GM12875 (cell line): Measurements from ENCODE around the gene MAGEA9B.
"Not testable (repeated sequence)": the region's sequence is repeated elsewhere in the genome, so short reads cannot be mapped to it uniquely, and the experiment has no call there.

Source experiments
- H3K4me3 ChIP-seq: one replicate; pipeline ENCODE4 v1.5.1; 2011; ENCODE audit warnings: low read depth, low read length, control low read depth
- TF ChIP-seq, protein P1 (sequence below): IDR thresholded peaks from 2 replicates; pipeline ENCODE4 v1.5.1; 2011; ENCODE audit warnings: low read depth, mild to moderate bottlenecking, control low read depth, inconsistent platforms, low read length, moderate library complexity, borderline replicate concordance; ENCODE audit not compliant: insufficient read depth

The MAGEA9B gene

GRCh38 chrX:149572743-149573142 is 14.5 kb downstream of the MAGEA9B start:
- TF ChIP-seq, protein P1, sequence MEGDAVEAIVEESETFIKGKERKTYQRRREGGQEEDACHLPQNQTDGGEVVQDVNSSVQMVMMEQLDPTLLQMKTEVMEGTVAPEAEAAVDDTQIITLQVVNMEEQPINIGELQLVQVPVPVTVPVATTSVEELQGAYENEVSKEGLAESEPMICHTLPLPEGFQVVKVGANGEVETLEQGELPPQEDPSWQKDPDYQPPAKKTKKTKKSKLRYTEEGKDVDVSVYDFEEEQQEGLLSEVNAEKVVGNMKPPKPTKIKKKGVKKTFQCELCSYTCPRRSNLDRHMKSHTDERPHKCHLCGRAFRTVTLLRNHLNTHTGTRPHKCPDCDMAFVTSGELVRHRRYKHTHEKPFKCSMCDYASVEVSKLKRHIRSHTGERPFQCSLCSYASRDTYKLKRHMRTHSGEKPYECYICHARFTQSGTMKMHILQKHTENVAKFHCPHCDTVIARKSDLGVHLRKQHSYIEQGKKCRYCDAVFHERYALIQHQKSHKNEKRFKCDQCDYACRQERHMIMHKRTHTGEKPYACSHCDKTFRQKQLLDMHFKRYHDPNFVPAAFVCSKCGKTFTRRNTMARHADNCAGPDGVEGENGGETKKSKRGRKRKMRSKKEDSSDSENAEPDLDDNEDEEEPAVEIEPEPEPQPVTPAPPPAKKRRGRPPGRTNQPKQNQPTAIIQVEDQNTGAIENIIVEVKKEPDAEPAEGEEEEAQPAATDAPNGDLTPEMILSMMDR, result no peak
- H3K4me3 ChIP-seq, result no peak overlapping the region

GRCh38 chrX:149571770-149572169 is 15.5 kb downstream of the MAGEA9B start:
- no peak overlapping the region for H3K4me3 ChIP-seq
- TF ChIP-seq, protein P1, result no peak

DNA sequence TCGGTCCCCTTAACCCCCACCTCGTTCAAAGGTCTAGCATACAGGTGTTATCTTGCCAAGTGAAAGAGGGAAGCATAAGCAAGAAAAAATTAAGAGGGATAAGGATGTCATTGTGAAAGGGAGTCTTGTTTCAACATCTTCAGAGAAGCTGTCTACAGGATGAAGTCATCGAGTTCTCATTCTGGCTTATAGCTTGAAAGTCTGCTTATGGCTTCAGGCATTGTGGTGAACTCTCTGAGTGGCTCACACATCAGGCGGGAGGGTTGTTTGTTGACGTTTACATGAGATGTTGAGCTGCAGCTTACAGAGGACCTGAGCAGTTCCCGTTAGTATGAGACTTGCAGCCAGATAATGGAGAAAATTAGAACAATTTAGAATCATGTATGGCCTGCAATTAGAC is 16.6 kb downstream of the MAGEA9B start:
- no peak overlapping the region for H3K4me3 ChIP-seq

GRCh38 chrX:149569770-149570169 is 17.5 kb downstream of the MAGEA9B start:
- no peak overlapping the region for H3K4me3 ChIP-seq
- TF ChIP-seq, protein P1, result no peak

More for the DNA sequence above, 16.6 kb downstream of the MAGEA9B start:
- TF ChIP-seq, protein P1, result no peak

GRCh38 chrX:149568701-149569296 is 18.5 kb downstream of the MAGEA9B start:
- H3K4me3 ChIP-seq, result no peak overlapping the region
- TF ChIP-seq, protein P1, result no peak

- no peak overlapping the region for H3K4me3 ChIP-seq
- TF ChIP-seq, protein P1, result no peak
Measured at GRCh38 chrX:149567621-149568417, 19.4 kb downstream of the MAGEA9B start.

GRCh38 chrX:149563359-149563758 is 23.9 kb downstream of the MAGEA9B start:
- TF ChIP-seq, protein P1, result no peak

GRCh38 chrX:149555251-149555650 is 32.0 kb downstream of the MAGEA9B start:
- not testable (repeated sequence) for H3K4me3 ChIP-seq

More at GRCh38 chrX:149563359-149563758, 23.9 kb downstream of the MAGEA9B start:
- no peak overlapping the region for H3K4me3 ChIP-seq

DNA sequence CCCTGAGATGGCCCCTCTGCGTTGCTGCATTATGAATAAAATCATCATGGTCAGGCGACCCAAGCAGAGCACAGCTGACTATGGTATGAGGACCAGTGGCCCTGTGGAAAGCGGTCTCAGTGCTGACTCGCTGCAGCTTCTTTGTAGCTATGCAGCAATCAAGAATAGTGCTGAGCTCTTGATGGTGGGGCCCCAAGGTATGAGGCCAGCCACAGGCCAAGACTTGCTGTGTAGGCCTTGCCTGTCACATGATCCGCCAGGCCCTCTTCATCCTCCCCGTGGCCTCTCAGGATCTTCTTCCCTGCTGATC is 35.4 kb downstream of the MAGEA9B start:
- H3K4me3 ChIP-seq, result not testable (repeated sequence)

DNA sequence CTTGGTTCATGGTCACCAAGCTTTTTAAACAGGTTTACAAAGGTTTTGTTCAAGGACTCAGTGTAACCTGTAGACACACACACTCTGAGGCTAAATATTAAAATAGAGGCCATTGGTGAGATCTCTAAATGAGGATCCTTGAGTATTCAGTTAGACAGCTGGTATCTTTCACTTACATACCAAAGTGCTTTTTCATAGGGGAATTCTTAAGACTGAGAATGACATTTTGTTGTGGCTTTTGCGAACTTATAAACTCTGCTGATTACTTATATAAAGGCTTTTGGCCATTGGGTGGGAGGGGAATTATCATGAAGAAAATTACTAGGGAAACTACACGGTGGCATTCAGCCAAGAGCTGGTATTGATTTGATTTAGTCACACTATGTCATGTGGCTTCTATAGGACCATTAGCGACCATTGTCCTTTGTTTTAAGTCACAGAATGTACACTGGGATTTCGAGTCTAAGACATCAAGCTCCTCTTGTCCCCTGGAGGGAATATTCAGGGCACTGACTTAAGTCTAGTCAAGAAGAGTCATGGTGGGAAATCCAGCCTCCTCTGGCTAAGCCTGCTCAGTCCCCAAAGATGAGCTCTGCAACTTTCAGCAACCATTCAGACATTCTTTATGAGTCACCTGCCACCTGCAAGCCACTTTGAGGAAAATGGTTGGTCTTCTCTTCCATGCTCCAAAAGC is 35.9 kb downstream of the MAGEA9B start:
- not testable (repeated sequence) for H3K4me3 ChIP-seq
